SU-DHL-6 (cell line): ENCODE data around the gene PTCH1.

Experiments used
- H2AFZ ChIP-seq: fragments of 200-600 bp; sonication (generic); 2 replicates; pipeline ENCODE4 v1.6.1; 2014; ENCODE audit warnings: low read depth, mild to moderate bottlenecking, moderate library complexity, mixed read lengths, antibody characterized with exemption, low read length; ENCODE audit not compliant: severe bottlenecking
- H3F3A ChIP-seq: fragments of 200-600 bp; shearing (Covaris generic); 2 replicates; pipeline ENCODE4 v1.6.0; 2016; ENCODE audit warnings: antibody characterized with exemption, mild to moderate bottlenecking; ENCODE audit not compliant: insufficient read depth
- H3K27ac ChIP-seq: fragments of 200-600 bp; sonication (generic); 2 replicates; pipeline ENCODE4 v1.5.1; 2016; ENCODE audit warnings: low read depth, mild to moderate bottlenecking, low read length, moderate library complexity, mixed read lengths
- H3K27me3 ChIP-seq: fragments of 200-600 bp; sonication (generic), shearing (Covaris generic); 2 replicates; pipeline ENCODE4 v1.6.0; 2014; ENCODE audit warnings: mild to moderate bottlenecking, low read length
- H3K36me3 ChIP-seq: fragments of 200-600 bp; sonication (generic); 2 replicates; pipeline ENCODE4 v1.6.1; 2014; ENCODE audit warnings: mild to moderate bottlenecking, low read length, mixed read lengths
- H3K4me2 ChIP-seq: fragments of 300-600, 200-600 bp; shearing (Covaris generic), sonication (generic); 2 replicates; pipeline ENCODE4 v1.6.0; 2014; ENCODE audit warnings: low read length, low read depth, mild to moderate bottlenecking; ENCODE audit not compliant: poor library complexity, severe bottlenecking
- H3K4me3 ChIP-seq: fragments of 200-600 bp; sonication (generic); 2 replicates; pipeline ENCODE4 v1.5.1; 2014; ENCODE audit warnings: antibody characterized with exemption, low read length, mild to moderate bottlenecking, mixed read lengths; ENCODE audit not compliant: insufficient read depth, poor library complexity, severe bottlenecking
- H3K79me2 ChIP-seq: fragments of 200-600 bp; sonication (generic); 2 replicates; pipeline ENCODE4 v1.6.1; 2014; ENCODE audit warnings: mild to moderate bottlenecking, low read length, moderate library complexity; ENCODE audit not compliant: insufficient read depth
- H3K9ac ChIP-seq: fragments of 200-600 bp; sonication (generic); 2 replicates; pipeline ENCODE4 v1.7.0; 2014; ENCODE audit warnings: mild to moderate bottlenecking, low read length
- H3K9me2 ChIP-seq: fragments of 200-600 bp; sonication (generic); replicated peaks from 2 replicates; pipeline ENCODE4 v1.6.1; 2014; ENCODE audit warnings: low read length; ENCODE audit not compliant: insufficient read depth
- H3K9me3 ChIP-seq: fragments of 200-600 bp; sonication (generic); 2 replicates; pipeline ENCODE4 v1.6.1; 2014; ENCODE audit warnings: low read length, mixed read lengths; ENCODE audit not compliant: insufficient read depth
- H4K20me1 ChIP-seq: fragments of 200-600 bp; sonication (generic); 2 replicates; pipeline ENCODE4 v1.6.1; 2014; ENCODE audit warnings: low read depth, mild to moderate bottlenecking, antibody characterized with exemption, low read length, moderate library complexity, mixed read lengths
- CTCF ChIP-seq: fragments of 200-600 bp; sonication (generic); IDR thresholded peaks from one replicate; pipeline ENCODE4 v1.5.1; 2017; ENCODE audit warnings: antibody characterized with exemption, mild to moderate bottlenecking, low read length, moderate library complexity; ENCODE audit not compliant: insufficient read depth, poor library complexity, severe bottlenecking
- EZH2phosphoT487 ChIP-seq: fragments of 200-600 bp; sonication (generic), shearing (Covaris generic); conservative IDR thresholded peaks from 2 replicates; pipeline ENCODE4 v1.6.1; 2018; ENCODE audit warnings: mild to moderate bottlenecking, antibody characterized with exemption, low read length, moderate library complexity, mixed read lengths

Gene PTCH1

DNA sequence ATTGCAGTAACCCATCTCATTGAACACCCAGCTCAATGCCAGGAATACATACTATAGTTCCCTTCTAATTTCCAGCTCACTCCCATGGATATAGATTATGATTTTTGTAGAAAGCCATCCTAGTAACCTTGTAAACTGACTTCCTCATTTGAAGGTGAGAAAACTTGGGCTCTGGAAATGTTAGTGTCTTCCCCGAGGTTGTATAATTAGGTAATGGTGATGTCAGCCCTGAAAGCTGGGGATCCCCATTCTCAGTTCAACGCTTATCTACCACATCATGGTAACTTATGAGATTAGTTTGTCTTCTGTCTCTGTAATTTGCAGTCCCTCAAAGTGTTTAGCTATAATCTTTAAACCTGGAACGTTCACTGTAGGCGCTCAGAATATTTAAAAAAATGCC lies 34.6 kb upstream of the PTCH1 start:
- H3K27me3 ChIP-seq: no peaks in the 10 kb centered on the region

DNA sequence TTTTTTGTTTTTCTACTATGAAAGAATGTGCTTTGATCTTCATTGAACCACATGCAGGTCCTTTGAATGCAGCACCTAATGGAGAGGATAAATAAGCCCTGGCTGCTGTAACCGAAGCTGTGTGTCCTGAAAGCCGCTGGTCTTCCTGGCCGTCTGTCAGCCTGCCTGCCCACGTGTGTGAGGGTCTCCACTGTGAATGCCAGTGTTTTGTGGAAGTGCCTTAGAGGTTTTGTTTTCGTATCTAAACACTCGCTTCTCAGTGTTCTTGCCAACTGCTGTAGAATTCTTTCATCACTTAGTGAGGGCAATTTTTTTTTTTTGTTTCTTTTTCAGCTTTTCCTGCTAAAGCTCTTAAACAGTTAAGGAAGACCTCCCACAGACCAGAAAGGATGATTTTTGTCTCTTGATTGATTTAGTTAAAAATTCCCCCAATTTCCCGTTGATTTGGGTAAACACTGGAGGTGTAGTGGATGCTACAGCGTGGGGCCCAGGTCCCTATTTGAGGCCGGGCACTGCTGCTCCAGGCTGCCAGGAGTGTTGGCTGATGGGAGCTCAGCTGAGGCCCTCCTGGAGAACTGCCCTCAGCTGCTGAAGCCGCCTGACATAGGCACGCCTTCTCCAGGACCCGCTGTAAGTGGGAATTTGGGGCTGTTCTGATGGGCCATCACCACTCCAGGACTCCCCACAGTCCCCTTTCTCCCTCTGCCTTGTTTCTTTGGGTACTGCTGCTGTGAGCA lies 29.2 kb upstream of the PTCH1 start:
- Histone ChIP-seq H3K36me3 (no peaks in the 10 kb centered on the region), H3F3A (no peaks in the 10 kb centered on the region), H3K9me3 (no peaks in the 10 kb centered on the region), H3K27me3 (no peaks in the 10 kb centered on the region), H3K79me2 (no peaks in the 10 kb centered on the region), H4K20me1 (no peaks in the 10 kb centered on the region), H3K9ac (no peak overlapping the region), H3K4me3 (no peak overlapping the region), H3K9me2 (no peaks in the 10 kb centered on the region), H2AFZ (no peak overlapping the region), H3K27ac (no peak overlapping the region), H3K4me2 (no peak overlapping the region)
- TF ChIP-seq CTCF (no peak), EZH2phosphoT487 (no peak)

More for the DNA sequence above, 34.6 kb upstream of the PTCH1 start:
- no peaks in the 10 kb centered on the region for H3K9me2 ChIP-seq
- H3K27ac ChIP-seq: no peak overlapping the region
- TF ChIP-seq CTCF (no peak), EZH2phosphoT487 (no peak)
- no peaks in the 10 kb centered on the region for H4K20me1 ChIP-seq
- no peaks in the 10 kb centered on the region for H3K36me3 ChIP-seq
- no peak overlapping the region for H3K4me2 ChIP-seq
- no peak overlapping the region for H3K9ac ChIP-seq
- H3K9me3 ChIP-seq: no peaks in the 10 kb centered on the region
- no peaks in the 10 kb centered on the region for H3K79me2 ChIP-seq
- H3K4me3 ChIP-seq: no peak overlapping the region
- H3F3A ChIP-seq: no peaks in the 10 kb centered on the region
- H2AFZ ChIP-seq: no peak overlapping the region

DNA sequence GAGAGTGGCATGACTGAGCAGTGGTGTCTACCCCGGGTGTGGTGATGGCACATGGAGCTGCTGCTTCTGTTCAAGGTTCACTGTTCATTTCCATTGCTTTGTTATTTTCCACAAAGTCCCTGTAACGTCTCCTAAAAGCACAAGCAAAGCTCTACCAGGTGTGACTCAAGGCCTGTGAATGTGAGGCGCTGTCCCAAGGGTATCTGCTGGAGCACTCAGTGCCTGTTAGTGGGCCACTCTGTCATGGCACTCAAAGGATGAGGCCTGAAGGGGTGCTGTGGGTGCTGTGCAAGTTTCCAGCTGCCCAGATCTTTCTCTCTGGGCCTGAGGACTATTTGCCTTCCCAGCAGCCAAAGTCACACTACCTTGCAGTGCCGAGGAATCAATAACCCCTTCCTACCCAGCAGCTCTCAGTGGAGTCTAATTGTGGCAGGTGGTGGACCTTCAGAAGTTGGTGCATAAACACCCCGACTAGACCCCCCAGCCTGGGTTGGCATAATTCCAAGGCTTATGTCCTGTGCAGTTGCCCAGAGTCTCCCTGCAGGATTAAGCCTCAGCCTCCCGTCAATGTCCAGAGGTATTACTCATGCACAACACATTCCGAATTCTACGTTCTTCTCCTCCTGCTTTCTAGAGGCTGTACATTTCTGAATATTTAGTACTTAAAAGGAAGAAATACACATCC lies 17.4 kb upstream of the PTCH1 start:
- H3K27me3 ChIP-seq: no peaks in the 10 kb centered on the region
- no peak overlapping the region for H3K4me3 ChIP-seq
- H3K9me2 ChIP-seq: no peaks in the 10 kb centered on the region
- H3K36me3 ChIP-seq: no peaks in the 10 kb centered on the region
- H3K9me3 ChIP-seq: no peaks in the 10 kb centered on the region
- no peak overlapping the region for H2AFZ ChIP-seq
- no peak overlapping the region for H3K9ac ChIP-seq
- H3F3A ChIP-seq: no peaks in the 10 kb centered on the region
- H3K27ac ChIP-seq: no peak overlapping the region
- H3K4me2 ChIP-seq: no peak overlapping the region
- H3K79me2 ChIP-seq: no peaks in the 10 kb centered on the region
- no peaks in the 10 kb centered on the region for H4K20me1 ChIP-seq
- TF ChIP-seq EZH2phosphoT487 (no peak), CTCF (no peak)
